H1 (cell line): ENCODE data around the gene ZNF75A. TPM values are rescaled to one million over a fixed set of nuclear protein-coding genes. Genes with fewer than 3 reads are reported as not detected.

Experiments
- CTCF ChIA-PET: fragments of 300-600 bp; sonication (Branson Sonifier 250); formaldehyde crosslinking; loops from one replicate; lab custom pipeline; 2021; ENCODE audit not compliant: partially characterized antibody; lab: Charles Lee
- POLR2A ChIA-PET: fragments of 300-600 bp; sonication (Branson Sonifier 250); formaldehyde crosslinking; loops from one replicate; lab custom pipeline; 2021; ENCODE audit warnings: inconsistent platforms; ENCODE audit not compliant: partially characterized antibody; lab: Charles Lee
- DNase-seq, 2 experiments: peaks; one replicate each; pipeline versions ENCODE4 v3.0.0 to v3.0.0-alpha.2; 2010 to 2022; ENCODE audit warnings: low spot score in 2 of 2, low read depth in 1 of 2, mixed read lengths in 1 of 2
- FAIRE-seq: peaks from 2 replicates; lab custom pipeline; 2011; peaks lifted over from hg19 to GRCh38; lab: Jason Lieb, UNC
- H2AFZ ChIP-seq: 2 replicates; pipeline ENCODE4 v1.8.1; 2012; ENCODE audit warnings: low read length, inconsistent platforms
- H2AK5ac ChIP-seq: 2 replicates; pipeline ENCODE4 v1.6.1; 2013; ENCODE audit warnings: low read depth, low read length
- H2BK120ac ChIP-seq: replicated peaks from 2 replicates; pipeline ENCODE3; 2013; ENCODE audit warnings: low read depth, low read length, inconsistent platforms
- H2BK12ac ChIP-seq: 2 replicates; pipeline ENCODE4 v1.6.1; 2013; ENCODE audit warnings: low read depth, low read length
- H2BK15ac ChIP-seq: 2 replicates; pipeline ENCODE4 v1.6.1; 2013; ENCODE audit warnings: low read length
- H2BK20ac ChIP-seq: 2 replicates; pipeline ENCODE4 v1.6.1; 2013; ENCODE audit warnings: low read length
- H2BK5ac ChIP-seq: 2 replicates; pipeline ENCODE4 v1.6.1; 2013; ENCODE audit warnings: low read depth, low read length
- H3K14ac ChIP-seq: 2 replicates; pipeline ENCODE4 v1.6.1; 2013; ENCODE audit warnings: inconsistent platforms; ENCODE audit not compliant: insufficient read length
- H3K18ac ChIP-seq: 2 replicates; pipeline ENCODE4 v1.6.1; 2013; ENCODE audit warnings: low read length; ENCODE audit errors: extremely low read depth
- H3K23ac ChIP-seq: 2 replicates; pipeline ENCODE4 v1.6.1; 2013; ENCODE audit warnings: inconsistent platforms; ENCODE audit not compliant: insufficient read length
- H3K23me2 ChIP-seq: 2 replicates; pipeline ENCODE4 v1.6.1; 2013; ENCODE audit warnings: low read depth, low read length
- H3K27ac ChIP-seq: 2 replicates; pipeline ENCODE4 v1.6.1; 2011; ENCODE audit warnings: low read depth, low read length, inconsistent platforms
- H3K27me3 ChIP-seq, 4 experiments: replicated peaks in 1 of 4; 1 replicate in 1 of 4; 2 replicates in 3 of 4; pipeline versions ENCODE4 v1.6.1 to v1.8.1; 2011 to 2013; ENCODE audit warnings: low read length in 3 of 4, mild to moderate bottlenecking in 3 of 4, inconsistent platforms in 2 of 4, mixed read lengths in 2 of 4, moderate library complexity in 1 of 4; ENCODE audit not compliant: control insufficient read depth in 3 of 4, insufficient read depth in 3 of 4; ENCODE audit errors: extremely low read depth in 1 of 4
- H3K36me3 ChIP-seq, 4 experiments: 2 replicates each; pipeline versions ENCODE4 v1.6.1 to v1.8.1; 2011 to 2013; ENCODE audit warnings: mild to moderate bottlenecking in 4 of 4, low read length in 3 of 4, moderate library complexity in 2 of 4, control low read depth in 1 of 4, inconsistent platforms in 1 of 4; ENCODE audit not compliant: insufficient read depth in 4 of 4, control insufficient read depth in 2 of 4
- H3K4ac ChIP-seq: replicated peaks from 2 replicates; pipeline ENCODE3; 2013; ENCODE audit warnings: low read length, low read depth, mixed read lengths, inconsistent platforms; ENCODE audit not compliant: insufficient read length
- H3K4me1 ChIP-seq, 4 experiments: replicated peaks in 1 of 4; 1 replicate in 1 of 4; 2 replicates in 3 of 4; pipeline versions ENCODE4 v1.6.1 to v1.8.1; 2011 to 2013; ENCODE audit warnings: low read length in 3 of 4, inconsistent platforms in 2 of 4, mixed read lengths in 1 of 4; ENCODE audit not compliant: insufficient read depth in 4 of 4, control insufficient read depth in 3 of 4
- H3K4me2 ChIP-seq, 2 experiments: 2 replicates each; pipeline versions ENCODE4 v1.6.1 to v1.8.1; 2011 to 2013; ENCODE audit warnings: low read depth in 2 of 2, low read length in 2 of 2, control low read depth in 1 of 2, inconsistent platforms in 1 of 2, mild to moderate bottlenecking in 1 of 2; ENCODE audit not compliant: insufficient read depth in 1 of 2
- H3K4me3 ChIP-seq, 4 experiments: fragments of 200-600, 300-600 bp in 1 of 4; sonication (generic), shearing (Covaris generic), sonication (Bioruptor Twin) in 1 of 4; 2 replicates each; pipeline versions ENCODE4 v1.5.1 to v1.8.1; 2011 to 2016; ENCODE audit warnings: low read length in 4 of 4, low read depth in 3 of 4, control low read depth in 2 of 4, inconsistent platforms in 2 of 4, mild to moderate bottlenecking in 2 of 4, mixed read lengths in 1 of 4, moderate library complexity in 1 of 4; ENCODE audit not compliant: insufficient read depth in 2 of 4; ENCODE audit errors: extremely low read depth in 1 of 4
- H3K56ac ChIP-seq: replicated peaks from 2 replicates; pipeline ENCODE3; 2013; ENCODE audit warnings: low read depth, mild to moderate bottlenecking, mixed read lengths, low read length, inconsistent platforms; ENCODE audit not compliant: insufficient read length
- H3K79me1 ChIP-seq: 2 replicates; pipeline ENCODE4 v1.6.1; 2013; ENCODE audit warnings: low read depth, low read length, control low read depth
- H3K79me2 ChIP-seq, 2 experiments: 2 replicates each; pipeline versions ENCODE4 v1.6.1 to v1.8.1; 2012 to 2013; ENCODE audit warnings: low read length in 2 of 2, mild to moderate bottlenecking in 2 of 2, inconsistent platforms in 1 of 2; ENCODE audit not compliant: insufficient read depth in 2 of 2, control insufficient read depth in 1 of 2
- H3K9ac ChIP-seq, 4 experiments: replicated peaks in 1 of 4; 1 replicate in 1 of 4; 2 replicates in 3 of 4; pipeline versions ENCODE4 v1.6.1 to v1.8.1; 2011 to 2013; ENCODE audit warnings: low read depth in 3 of 4, low read length in 3 of 4, control low read depth in 2 of 4, mild to moderate bottlenecking in 2 of 4, moderate library complexity in 2 of 4, inconsistent platforms in 1 of 4; ENCODE audit errors: extremely low read depth in 1 of 4
- H3K9me3 ChIP-seq, 2 experiments: 2 replicates each; pipeline versions ENCODE4 v1.6.1 to v1.8.1; 2012 to 2013; ENCODE audit warnings: mild to moderate bottlenecking in 2 of 2, moderate library complexity in 2 of 2, control low read depth in 1 of 2, inconsistent platforms in 1 of 2, low read depth in 1 of 2, low read length in 1 of 2, mixed read lengths in 1 of 2; ENCODE audit not compliant: insufficient read depth in 2 of 2
- H4K20me1 ChIP-seq, 2 experiments: replicated peaks in 1 of 2; 2 replicates each; pipeline versions ENCODE3 to v1.8.1; 2011 to 2013; ENCODE audit warnings: inconsistent platforms in 2 of 2, low read length in 2 of 2, mild to moderate bottlenecking in 1 of 2; ENCODE audit not compliant: insufficient read depth in 2 of 2, control insufficient read depth in 1 of 2
- H4K5ac ChIP-seq: 2 replicates; pipeline ENCODE4 v1.6.1; 2013; ENCODE audit warnings: low read length, low read depth, mixed read lengths, inconsistent platforms; ENCODE audit not compliant: insufficient read length
- H4K8ac ChIP-seq: 2 replicates; pipeline ENCODE4 v1.8.0; 2013; ENCODE audit warnings: mild to moderate bottlenecking, moderate library complexity, low read length, inconsistent platforms; ENCODE audit not compliant: insufficient read depth; ENCODE audit errors: extremely low read depth
- H4K91ac ChIP-seq: replicated peaks from 2 replicates; pipeline ENCODE3; 2013; ENCODE audit warnings: low read length, mixed read lengths, inconsistent platforms; ENCODE audit not compliant: insufficient read length
- CTBP2 ChIP-seq: IDR thresholded peaks from 2 replicates; pipeline ENCODE4 v1.7.0; 2011; ENCODE audit warnings: borderline replicate concordance, mild to moderate bottlenecking, moderate library complexity, mixed read lengths, low read length; ENCODE audit not compliant: insufficient read depth, insufficient read length
- EP300 ChIP-seq, 2 experiments: IDR thresholded peaks; 1 replicate in 1 of 2; 2 replicates in 1 of 2; pipeline ENCODE4 v1.6.1; 2011 to 2012; ENCODE audit warnings: low read depth in 2 of 2, low read length in 2 of 2, mild to moderate bottlenecking in 2 of 2, borderline replicate concordance in 1 of 2, inconsistent platforms in 1 of 2, moderate library complexity in 1 of 2
- HDAC2 ChIP-seq, 2 experiments: fragments of 300-600 bp in 1 of 2; sonication (generic) in 1 of 2; IDR thresholded peaks; 2 replicates each; pipeline ENCODE4 v1.6.1; 2011 to 2012; ENCODE audit warnings: low read depth in 2 of 2, low read length in 2 of 2, mild to moderate bottlenecking in 2 of 2, moderate library complexity in 2 of 2, borderline replicate concordance in 1 of 2, inconsistent platforms in 1 of 2
- HDAC6 ChIP-seq: IDR thresholded peaks from one replicate; pipeline ENCODE4 v1.7.1; 2012; ENCODE audit warnings: low read depth, mild to moderate bottlenecking, inconsistent platforms, low read length, moderate library complexity
- KDM5A ChIP-seq: fragments of 200-600 bp; IDR thresholded peaks from 2 replicates; pipeline ENCODE4 v1.7.1; 2012; ENCODE audit warnings: mild to moderate bottlenecking, low read length, inconsistent platforms, mixed read lengths
- PHF8 ChIP-seq: fragments of 200-600 bp; sonication (generic); conservative IDR thresholded peaks from 2 replicates; pipeline ENCODE4 v1.7.1; 2012; ENCODE audit warnings: low read depth, mild to moderate bottlenecking, inconsistent platforms, low read length, moderate library complexity
- SRF ChIP-seq: IDR thresholded peaks from 2 replicates; pipeline ENCODE4 v1.6.1; 2011; ENCODE audit warnings: mild to moderate bottlenecking, low read depth, low read length, moderate library complexity
- TCF12 ChIP-seq: IDR thresholded peaks from 2 replicates; pipeline ENCODE4 v1.6.1; 2011; ENCODE audit warnings: low read depth, mild to moderate bottlenecking, low read length
- WGBS, 2 experiments: shearing (Covaris generic) in 1 of 2; methylation state at CpG; one replicate each; pipeline versions ENCODE4 v1.1.6 to v1.1.7; 2013 to 2015; ENCODE audit warnings: low lambda C conversion rate in 2 of 2, mixed read lengths in 2 of 2, inconsistent platforms in 1 of 2, low coverage in 1 of 2, missing lambda C conversion rate in 1 of 2; ENCODE audit not compliant: insufficient replicate concordance in 2 of 2, insufficient coverage in 1 of 2, insufficient read length in 1 of 2; ENCODE audit errors: extremely low coverage in 1 of 2, missing lambda C conversion rate in 1 of 2; 5-methylcytosine and 5-hydroxymethylcytosine counted together
- polyA plus RNA-seq, 7 experiments: library from polyadenylated mRNA; depleted of rRNA in 3 of 7; stranded (reverse) in 5 of 7; unstranded in 2 of 7; fragments of >200 nt in 5 of 7; fragments of 200-250 nt in 2 of 7; gene quantifications; 1 replicate in 5 of 7; 2 replicates in 1 of 7; 4 replicates in 1 of 7; pipeline versions ENCODE4 v1.2.1 to v1.2.3, GENCODE V29; 2011 to 2013; ENCODE audit warnings: missing spikeins in 2 of 7, mixed read lengths in 2 of 7
- total RNA-seq: library from RNA; stranded (reverse); fragmentation: NEBNext Ultra II Directional; extraction: Animal tissue kit (Norgen Biotek cat#: 25700); gene quantifications from 2 replicates; pipeline ENCODE4 v1.2.1, GENCODE V29; 2021

Gene ZNF75A
- total and polyA plus RNA-seq, 2 of the 8 experiments (the other 6 are each of a cell fraction or from before 2014, with no cell fraction given): 9.3 to 30.0 TPM

DNA sequence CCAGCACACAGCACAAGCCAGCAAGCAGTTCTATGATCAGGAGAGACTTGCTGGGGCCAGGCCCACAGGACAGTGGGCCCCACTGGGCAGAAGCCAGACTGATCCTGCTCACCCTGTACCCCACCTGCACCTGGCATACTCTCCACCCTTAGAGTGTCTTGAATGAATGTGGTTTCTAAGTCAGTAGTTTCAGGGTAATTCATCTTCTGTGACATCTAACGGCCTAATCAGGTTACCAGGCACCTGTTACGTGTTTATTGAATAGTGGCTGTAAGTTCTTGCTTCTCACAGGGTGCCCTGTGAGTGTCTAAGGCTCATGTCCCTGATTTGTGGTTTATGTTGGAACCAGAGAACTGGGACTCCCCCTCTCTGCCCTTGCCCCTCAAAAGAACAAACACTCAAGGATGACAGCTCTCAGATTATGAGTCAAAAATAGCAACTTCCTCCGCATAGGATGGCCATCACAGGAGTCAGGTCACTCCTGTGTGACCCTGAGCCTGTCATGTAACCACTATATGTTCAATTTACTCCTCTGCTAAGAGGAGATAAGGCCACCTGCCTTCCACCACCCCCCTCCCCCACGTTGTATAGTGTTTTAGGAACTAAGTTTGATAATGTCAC, 43.4 kb downstream of the ZNF75A start:
- ChIA-PET CTCF (no interaction called here), POLR2A (no interaction called here)
- Histone ChIP-seq H3K23ac (no peak overlapping the region), H3K36me3 (no peaks in the 10 kb centered on the region), H2AK5ac (no peak overlapping the region), H3K27ac (no peak overlapping the region), H4K5ac (no peak overlapping the region), H2BK5ac (no peak overlapping the region), H3K18ac (no peak overlapping the region), H2BK20ac (no peak overlapping the region), H3K79me2 (no peaks in the 10 kb centered on the region), H4K20me1 (no peaks in the 10 kb centered on the region), H3K9ac (no peak overlapping the region), H3K23me2 (no peaks in the 10 kb centered on the region), H3K56ac (no peak overlapping the region), H4K91ac (no peak overlapping the region), H2AFZ (no peak overlapping the region), H2BK120ac (no peak overlapping the region), H2BK15ac (no peak overlapping the region), H3K4ac (no peak overlapping the region), H4K8ac (no peak overlapping the region), H3K4me3 (no peak overlapping the region), H3K4me1 (no peaks in the 10 kb centered on the region), H3K9me3 (peaks cover 16 to 30% of the 10 kb centered on the region in 2 experiments; a peak in 3 of 4 replicates), H2BK12ac (no peak overlapping the region), H3K27me3 (no peaks in the 10 kb centered on the region), H3K14ac (no peak overlapping the region), H3K4me2 (no peak overlapping the region), H3K79me1 (no peaks in the 10 kb centered on the region)
- DNase-seq (no peak), FAIRE-seq (no peak)
- no peak for TF ChIP-seq HDAC2 (IDR thresholded peaks at IDR 0.05; ENCODE audit: borderline replicate concordance in 1 of 2, low read depth in 2 of 2, low read length in 2 of 2)
- no peak for TF ChIP-seq TCF12
- TF ChIP-seq HDAC6: no peak
- TF ChIP-seq EP300 (IDR thresholded peaks at IDR 0.05; ENCODE audit: borderline replicate concordance in 1 of 2, low read depth in 2 of 2, low read length in 2 of 2): no peak
- TF ChIP-seq CTBP2: no peak
- TF ChIP-seq KDM5A: no peak
- no peak for TF ChIP-seq PHF8
- TF ChIP-seq SRF: no peak
- WGBS, 2 experiments: 69% methylated on average over 4 of the region's 4 CpGs; no CpG with 5 or more reads in 1 of the 2 experiments
